H1 (cell line): Measurements from ENCODE around the gene BUD23. TPM values are rescaled to one million over a fixed set of nuclear protein-coding genes. Genes with fewer than 3 reads are reported as not detected.

Experiments
- CTCF ChIA-PET: fragments of 300-600 bp; sonication (Branson Sonifier 250); formaldehyde crosslinking; loops from one replicate; lab custom pipeline; 2021; ENCODE audit not compliant: partially characterized antibody; lab: Charles Lee
- POLR2A ChIA-PET: fragments of 300-600 bp; sonication (Branson Sonifier 250); formaldehyde crosslinking; loops from one replicate; lab custom pipeline; 2021; ENCODE audit warnings: inconsistent platforms; ENCODE audit not compliant: partially characterized antibody; lab: Charles Lee
- DNase-seq, 2 experiments: peaks; one replicate each; pipeline versions ENCODE4 v3.0.0 to v3.0.0-alpha.2; 2010 to 2022; ENCODE audit warnings: low spot score in 2 of 2, low read depth in 1 of 2, mixed read lengths in 1 of 2
- FAIRE-seq: peaks from 2 replicates; lab custom pipeline; 2011; peaks lifted over from hg19 to GRCh38; lab: Jason Lieb, UNC
- H2AFZ ChIP-seq: 2 replicates; pipeline ENCODE4 v1.8.1; 2012; ENCODE audit warnings: low read length, inconsistent platforms
- H2AK5ac ChIP-seq: 2 replicates; pipeline ENCODE4 v1.6.1; 2013; ENCODE audit warnings: low read depth, low read length
- H2BK120ac ChIP-seq: replicated peaks from 2 replicates; pipeline ENCODE3; 2013; ENCODE audit warnings: low read depth, low read length, inconsistent platforms
- H2BK12ac ChIP-seq: 2 replicates; pipeline ENCODE4 v1.6.1; 2013; ENCODE audit warnings: low read depth, low read length
- H2BK15ac ChIP-seq: 2 replicates; pipeline ENCODE4 v1.6.1; 2013; ENCODE audit warnings: low read length
- H2BK20ac ChIP-seq: 2 replicates; pipeline ENCODE4 v1.6.1; 2013; ENCODE audit warnings: low read length
- H2BK5ac ChIP-seq: 2 replicates; pipeline ENCODE4 v1.6.1; 2013; ENCODE audit warnings: low read depth, low read length
- H3K14ac ChIP-seq: 2 replicates; pipeline ENCODE4 v1.6.1; 2013; ENCODE audit warnings: inconsistent platforms; ENCODE audit not compliant: insufficient read length
- H3K18ac ChIP-seq: 2 replicates; pipeline ENCODE4 v1.6.1; 2013; ENCODE audit warnings: low read length; ENCODE audit errors: extremely low read depth
- H3K23ac ChIP-seq: 2 replicates; pipeline ENCODE4 v1.6.1; 2013; ENCODE audit warnings: inconsistent platforms; ENCODE audit not compliant: insufficient read length
- H3K23me2 ChIP-seq: 2 replicates; pipeline ENCODE4 v1.6.1; 2013; ENCODE audit warnings: low read depth, low read length
- H3K27ac ChIP-seq: 2 replicates; pipeline ENCODE4 v1.6.1; 2011; ENCODE audit warnings: low read depth, low read length, inconsistent platforms
- H3K27me3 ChIP-seq, 4 experiments: replicated peaks in 1 of 4; 1 replicate in 1 of 4; 2 replicates in 3 of 4; pipeline versions ENCODE4 v1.6.1 to v1.8.1; 2011 to 2013; ENCODE audit warnings: low read length in 3 of 4, mild to moderate bottlenecking in 3 of 4, inconsistent platforms in 2 of 4, mixed read lengths in 2 of 4, moderate library complexity in 1 of 4; ENCODE audit not compliant: control insufficient read depth in 3 of 4, insufficient read depth in 3 of 4; ENCODE audit errors: extremely low read depth in 1 of 4
- H3K36me3 ChIP-seq, 4 experiments: 2 replicates each; pipeline versions ENCODE4 v1.6.1 to v1.8.1; 2011 to 2013; ENCODE audit warnings: mild to moderate bottlenecking in 4 of 4, low read length in 3 of 4, moderate library complexity in 2 of 4, control low read depth in 1 of 4, inconsistent platforms in 1 of 4; ENCODE audit not compliant: insufficient read depth in 4 of 4, control insufficient read depth in 2 of 4
- H3K4ac ChIP-seq: replicated peaks from 2 replicates; pipeline ENCODE3; 2013; ENCODE audit warnings: low read length, low read depth, mixed read lengths, inconsistent platforms; ENCODE audit not compliant: insufficient read length
- H3K4me1 ChIP-seq, 4 experiments: replicated peaks in 1 of 4; 1 replicate in 1 of 4; 2 replicates in 3 of 4; pipeline versions ENCODE4 v1.6.1 to v1.8.1; 2011 to 2013; ENCODE audit warnings: low read length in 3 of 4, inconsistent platforms in 2 of 4, mixed read lengths in 1 of 4; ENCODE audit not compliant: insufficient read depth in 4 of 4, control insufficient read depth in 3 of 4
- H3K4me2 ChIP-seq, 2 experiments: 2 replicates each; pipeline versions ENCODE4 v1.6.1 to v1.8.1; 2011 to 2013; ENCODE audit warnings: low read depth in 2 of 2, low read length in 2 of 2, control low read depth in 1 of 2, inconsistent platforms in 1 of 2, mild to moderate bottlenecking in 1 of 2; ENCODE audit not compliant: insufficient read depth in 1 of 2
- H3K4me3 ChIP-seq, 4 experiments: fragments of 200-600, 300-600 bp in 1 of 4; sonication (generic), shearing (Covaris generic), sonication (Bioruptor Twin) in 1 of 4; 2 replicates each; pipeline versions ENCODE4 v1.5.1 to v1.8.1; 2011 to 2016; ENCODE audit warnings: low read length in 4 of 4, low read depth in 3 of 4, control low read depth in 2 of 4, inconsistent platforms in 2 of 4, mild to moderate bottlenecking in 2 of 4, mixed read lengths in 1 of 4, moderate library complexity in 1 of 4; ENCODE audit not compliant: insufficient read depth in 2 of 4; ENCODE audit errors: extremely low read depth in 1 of 4
- H3K56ac ChIP-seq: replicated peaks from 2 replicates; pipeline ENCODE3; 2013; ENCODE audit warnings: low read depth, mild to moderate bottlenecking, mixed read lengths, low read length, inconsistent platforms; ENCODE audit not compliant: insufficient read length
- H3K79me1 ChIP-seq: 2 replicates; pipeline ENCODE4 v1.6.1; 2013; ENCODE audit warnings: low read depth, low read length, control low read depth
- H3K79me2 ChIP-seq, 2 experiments: 2 replicates each; pipeline versions ENCODE4 v1.6.1 to v1.8.1; 2012 to 2013; ENCODE audit warnings: low read length in 2 of 2, mild to moderate bottlenecking in 2 of 2, inconsistent platforms in 1 of 2; ENCODE audit not compliant: insufficient read depth in 2 of 2, control insufficient read depth in 1 of 2
- H3K9ac ChIP-seq, 4 experiments: replicated peaks in 1 of 4; 1 replicate in 1 of 4; 2 replicates in 3 of 4; pipeline versions ENCODE4 v1.6.1 to v1.8.1; 2011 to 2013; ENCODE audit warnings: low read depth in 3 of 4, low read length in 3 of 4, control low read depth in 2 of 4, mild to moderate bottlenecking in 2 of 4, moderate library complexity in 2 of 4, inconsistent platforms in 1 of 4; ENCODE audit errors: extremely low read depth in 1 of 4
- H3K9me3 ChIP-seq, 2 experiments: 2 replicates each; pipeline versions ENCODE4 v1.6.1 to v1.8.1; 2012 to 2013; ENCODE audit warnings: mild to moderate bottlenecking in 2 of 2, moderate library complexity in 2 of 2, control low read depth in 1 of 2, inconsistent platforms in 1 of 2, low read depth in 1 of 2, low read length in 1 of 2, mixed read lengths in 1 of 2; ENCODE audit not compliant: insufficient read depth in 2 of 2
- H4K20me1 ChIP-seq, 2 experiments: replicated peaks in 1 of 2; 2 replicates each; pipeline versions ENCODE3 to v1.8.1; 2011 to 2013; ENCODE audit warnings: inconsistent platforms in 2 of 2, low read length in 2 of 2, mild to moderate bottlenecking in 1 of 2; ENCODE audit not compliant: insufficient read depth in 2 of 2, control insufficient read depth in 1 of 2
- H4K5ac ChIP-seq: 2 replicates; pipeline ENCODE4 v1.6.1; 2013; ENCODE audit warnings: low read length, low read depth, mixed read lengths, inconsistent platforms; ENCODE audit not compliant: insufficient read length
- H4K8ac ChIP-seq: 2 replicates; pipeline ENCODE4 v1.8.0; 2013; ENCODE audit warnings: mild to moderate bottlenecking, moderate library complexity, low read length, inconsistent platforms; ENCODE audit not compliant: insufficient read depth; ENCODE audit errors: extremely low read depth
- H4K91ac ChIP-seq: replicated peaks from 2 replicates; pipeline ENCODE3; 2013; ENCODE audit warnings: low read length, mixed read lengths, inconsistent platforms; ENCODE audit not compliant: insufficient read length
- WGBS, 2 experiments: shearing (Covaris generic) in 1 of 2; methylation state at CpG; one replicate each; pipeline versions ENCODE4 v1.1.6 to v1.1.7; 2013 to 2015; ENCODE audit warnings: low lambda C conversion rate in 2 of 2, mixed read lengths in 2 of 2, inconsistent platforms in 1 of 2, low coverage in 1 of 2, missing lambda C conversion rate in 1 of 2; ENCODE audit not compliant: insufficient replicate concordance in 2 of 2, insufficient coverage in 1 of 2, insufficient read length in 1 of 2; ENCODE audit errors: extremely low coverage in 1 of 2, missing lambda C conversion rate in 1 of 2; 5-methylcytosine and 5-hydroxymethylcytosine counted together
- polyA plus RNA-seq, 7 experiments: library from polyadenylated mRNA; depleted of rRNA in 3 of 7; stranded (reverse) in 5 of 7; unstranded in 2 of 7; fragments of >200 nt in 5 of 7; fragments of 200-250 nt in 2 of 7; gene quantifications; 1 replicate in 5 of 7; 2 replicates in 1 of 7; 4 replicates in 1 of 7; pipeline versions ENCODE4 v1.2.1 to v1.2.3, GENCODE V29; 2011 to 2013; ENCODE audit warnings: missing spikeins in 2 of 7, mixed read lengths in 2 of 7
- total RNA-seq: library from RNA; stranded (reverse); fragmentation: NEBNext Ultra II Directional; extraction: Animal tissue kit (Norgen Biotek cat#: 25700); gene quantifications from 2 replicates; pipeline ENCODE4 v1.2.1, GENCODE V29; 2021
- TF ChIP-seq, protein P1 (sequence below): IDR thresholded peaks from 2 replicates; pipeline ENCODE4 v1.6.1; 2011; ENCODE audit warnings: low read depth, mild to moderate bottlenecking, low read length; ENCODE audit not compliant: insufficient read depth

BUD23 gene
- total and polyA plus RNA-seq, 2 of the 8 experiments (the other 6 are each of a cell fraction or from before 2014, with no cell fraction given) = 72.3 to 78.4 TPM

DNA sequence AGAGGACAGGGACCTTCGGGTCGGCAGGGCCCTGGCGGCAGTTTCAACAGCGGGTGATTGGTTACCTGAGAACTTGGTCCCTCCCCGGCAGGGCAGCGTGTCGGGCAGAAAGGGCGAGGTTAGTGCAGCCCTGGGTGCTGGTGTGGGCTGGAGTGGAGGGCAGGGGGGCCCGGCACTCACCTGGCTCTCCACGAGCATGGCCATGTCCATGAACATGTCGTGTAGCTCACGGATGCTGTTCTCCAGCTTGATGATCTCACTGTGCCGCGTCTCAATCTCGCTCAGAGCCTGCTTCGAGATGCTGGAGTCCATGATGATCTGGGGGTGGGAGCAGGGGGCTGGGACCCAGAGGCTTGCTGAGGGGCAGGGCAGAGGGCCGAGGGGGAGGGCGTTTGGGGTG, 19.3 kb downstream of the BUD23 start:
- CTCF ChIA-PET = interaction anchor here (0.5 to 9.7 kb wide), 16 partner anchors 9 to 95 kb away, joined by 3 to 130 read pairs (median 6); partner anchors contain the start of gene STX1A
- Histone ChIP-seq H3K4me3 (no peak overlapping the region), H3K18ac (no peak overlapping the region), H4K8ac (no peak overlapping the region), H3K4me2 (peak overlapping the region in 1 of 2 experiments; percentile 76; a peak in 1 of 4 replicates), H3K4ac (no peak overlapping the region), H2BK15ac (no peak overlapping the region), H3K27ac (no peak overlapping the region), H3K23me2 (peaks cover 2% of the 10 kb centered on the region; the same call in 1 of the 2 replicates), H3K4me1 (peaks cover 0 to 19% (median 15%) of the 10 kb centered on the region in 4 experiments; a peak in 6 of 7 replicates), H3K27me3 (no peaks in the 10 kb centered on the region; a peak in 1 of 7 replicates), H2AK5ac (0 out of 2 replicates have a peak overlapping the region, but pooled peaks have one; percentile 40), H3K56ac (no peak overlapping the region), H3K9me3 (no peaks in the 10 kb centered on the region), H3K79me1 (no peaks in the 10 kb centered on the region), H4K20me1 (peaks cover 6 to 19% of the 10 kb centered on the region in 2 experiments), H3K23ac (no peak overlapping the region), H3K9ac (no peak overlapping the region), H3K36me3 (peaks cover 0 to 12% (median 4%) of the 10 kb centered on the region in 4 experiments; a peak in 4 of 8 replicates), H2BK120ac (no peak overlapping the region), H2BK12ac (no peak overlapping the region), H2BK20ac (no peak overlapping the region), H2BK5ac (no peak overlapping the region), H4K5ac (no peak overlapping the region), H3K79me2 (no peaks in the 10 kb centered on the region), H3K14ac (no peak overlapping the region), H2AFZ (no peak overlapping the region), H4K91ac (no peak overlapping the region)
- TF ChIP-seq, protein P1, sequence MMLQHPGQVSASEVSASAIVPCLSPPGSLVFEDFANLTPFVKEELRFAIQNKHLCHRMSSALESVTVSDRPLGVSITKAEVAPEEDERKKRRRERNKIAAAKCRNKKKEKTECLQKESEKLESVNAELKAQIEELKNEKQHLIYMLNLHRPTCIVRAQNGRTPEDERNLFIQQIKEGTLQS = no peak
- DNase-seq (no peak), FAIRE-seq (no peak)
- POLR2A ChIA-PET = interaction anchor here (0.9 to 4.9 kb wide), 6 partner anchors 11 to 96 kb away, joined by 3 to 37 read pairs (median 8); no protein-coding TSS in a partner anchor
- 85% methylated on average over 16 of the region's 18 CpGs; no CpG with 5 or more reads in 1 of the 2 experiments for WGBS, 2 experiments
